ENCODE data around the gene VPS26C. TPM values are rescaled to one million over a fixed set of nuclear protein-coding genes. Genes with fewer than 3 reads are reported as not detected.
"Not testable (repeated sequence)": the region's sequence is repeated elsewhere in the genome, so short reads cannot be mapped to it uniquely, and the experiment has no call there.

Gene VPS26C
- total RNA-seq, 6 experiments from 2014 or later = 40.8 to 50.0 (median 44.3) TPM

GRCh38 chr21:37292941-37293340 lies 25.8 kb upstream of the VPS26C start:
- Mint-ChIP-seq H3K36me3 (ENCODE audit: low read depth) (no peaks in the 10 kb centered on the region), H3K4me1 (ENCODE audit: low read depth) (peaks cover 13% of the 10 kb centered on the region), H3K4me3 (no peak overlapping the region), H3K9me3 (no peaks in the 10 kb centered on the region), H3K27me3 (ENCODE audit: insufficient read depth) (peaks cover 4% of the 10 kb centered on the region; the same call in 1 of the 2 replicates), H3K27ac (no peak overlapping the region)
- TF ChIP-seq, protein P1, sequence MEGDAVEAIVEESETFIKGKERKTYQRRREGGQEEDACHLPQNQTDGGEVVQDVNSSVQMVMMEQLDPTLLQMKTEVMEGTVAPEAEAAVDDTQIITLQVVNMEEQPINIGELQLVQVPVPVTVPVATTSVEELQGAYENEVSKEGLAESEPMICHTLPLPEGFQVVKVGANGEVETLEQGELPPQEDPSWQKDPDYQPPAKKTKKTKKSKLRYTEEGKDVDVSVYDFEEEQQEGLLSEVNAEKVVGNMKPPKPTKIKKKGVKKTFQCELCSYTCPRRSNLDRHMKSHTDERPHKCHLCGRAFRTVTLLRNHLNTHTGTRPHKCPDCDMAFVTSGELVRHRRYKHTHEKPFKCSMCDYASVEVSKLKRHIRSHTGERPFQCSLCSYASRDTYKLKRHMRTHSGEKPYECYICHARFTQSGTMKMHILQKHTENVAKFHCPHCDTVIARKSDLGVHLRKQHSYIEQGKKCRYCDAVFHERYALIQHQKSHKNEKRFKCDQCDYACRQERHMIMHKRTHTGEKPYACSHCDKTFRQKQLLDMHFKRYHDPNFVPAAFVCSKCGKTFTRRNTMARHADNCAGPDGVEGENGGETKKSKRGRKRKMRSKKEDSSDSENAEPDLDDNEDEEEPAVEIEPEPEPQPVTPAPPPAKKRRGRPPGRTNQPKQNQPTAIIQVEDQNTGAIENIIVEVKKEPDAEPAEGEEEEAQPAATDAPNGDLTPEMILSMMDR (IDR thresholded peaks at IDR 0.05) = no peak
- DNase-seq = no peak

- Mint-ChIP-seq H3K27me3 (ENCODE audit: insufficient read depth) (peaks cover 7% of the 10 kb centered on the region), H3K27ac (no peak overlapping the region), H3K9me3 (no peaks in the 10 kb centered on the region), H3K4me1 (ENCODE audit: low read depth) (peaks cover 13% of the 10 kb centered on the region), H3K36me3 (ENCODE audit: low read depth) (no peaks in the 10 kb centered on the region), H3K4me3 (no peak overlapping the region)
- no peak for DNase-seq
- TF ChIP-seq, protein P1 (IDR thresholded peaks at IDR 0.05) = no peak
Observed at GRCh38 chr21:37292041-37292440, 24.9 kb upstream of the VPS26C start.

DNA sequence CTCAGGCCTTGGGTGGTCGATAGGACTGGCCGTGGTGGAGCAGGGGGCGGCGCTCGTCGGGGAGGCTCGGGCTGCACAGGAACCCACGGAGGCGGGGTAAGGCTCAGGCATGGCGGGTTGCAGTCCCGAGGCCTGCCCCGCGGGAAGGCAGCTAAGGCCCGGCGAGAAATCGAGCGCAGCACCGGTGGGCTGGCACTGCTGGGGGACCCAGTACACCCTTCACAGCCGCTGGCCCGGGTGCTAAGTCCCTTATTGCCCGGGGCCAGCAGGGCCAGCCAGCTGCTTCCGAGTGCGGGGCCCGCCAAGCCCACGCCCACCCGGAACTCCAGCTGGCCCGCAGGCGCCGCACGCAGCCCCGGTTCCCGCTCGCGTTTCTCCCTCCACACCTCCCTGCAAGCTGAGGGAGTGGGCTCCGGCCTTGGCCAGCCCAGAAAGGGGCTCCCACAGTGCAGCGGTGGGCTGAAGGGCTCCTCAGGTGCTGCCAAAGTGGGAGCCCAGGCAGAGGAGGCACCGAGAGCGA lies 16.1 kb upstream of the VPS26C start:
- peaks cover 17% of the 10 kb centered on the region for H3K27me3 Mint-ChIP-seq (ENCODE audit: insufficient read depth)
- H3K36me3 Mint-ChIP-seq (ENCODE audit: low read depth); H3K27ac Mint-ChIP-seq; H3K4me1 Mint-ChIP-seq (ENCODE audit: low read depth); H3K4me3 Mint-ChIP-seq; H3K9me3 Mint-ChIP-seq; DNase-seq: not testable (repeated sequence)

- DNase-seq; H3K36me3 Mint-ChIP-seq (ENCODE audit: low read depth); H3K4me1 Mint-ChIP-seq (ENCODE audit: low read depth); H3K4me3 Mint-ChIP-seq; H3K9me3 Mint-ChIP-seq; H3K27ac Mint-ChIP-seq: not testable (repeated sequence)
- H3K27me3 Mint-ChIP-seq (ENCODE audit: insufficient read depth) = peaks cover 17% of the 10 kb centered on the region
Observed at GRCh38 chr21:37282602-37283001, 15.5 kb upstream of the VPS26C start.

GRCh38 chr21:37281993-37282392 lies 14.9 kb upstream of the VPS26C start:
- no peak for DNase-seq
- H3K27ac Mint-ChIP-seq = no peak overlapping the region
- no peak overlapping the region for H3K4me3 Mint-ChIP-seq
- H3K4me1 Mint-ChIP-seq (ENCODE audit: low read depth) = no peaks in the 10 kb centered on the region
- TF ChIP-seq, protein P1 (IDR thresholded peaks at IDR 0.05) = no peak
- peaks cover 15% of the 10 kb centered on the region for H3K27me3 Mint-ChIP-seq (ENCODE audit: insufficient read depth)
- H3K9me3 Mint-ChIP-seq = no peaks in the 10 kb centered on the region; the same call in 1 of the 2 replicates
- H3K36me3 Mint-ChIP-seq (ENCODE audit: low read depth) = no peaks in the 10 kb centered on the region

GRCh38 chr21:37281579-37281978 lies 14.4 kb upstream of the VPS26C start:
- Mint-ChIP-seq H3K4me1 (ENCODE audit: low read depth) (no peaks in the 10 kb centered on the region), H3K27me3 (ENCODE audit: insufficient read depth) (peaks cover 15% of the 10 kb centered on the region), H3K27ac (no peak overlapping the region), H3K36me3 (ENCODE audit: low read depth) (no peaks in the 10 kb centered on the region), H3K9me3 (no peaks in the 10 kb centered on the region; the same call in 1 of the 2 replicates), H3K4me3 (no peak overlapping the region)
- TF ChIP-seq, protein P1 (IDR thresholded peaks at IDR 0.05) = no peak
- DNase-seq = no peak

DNA sequence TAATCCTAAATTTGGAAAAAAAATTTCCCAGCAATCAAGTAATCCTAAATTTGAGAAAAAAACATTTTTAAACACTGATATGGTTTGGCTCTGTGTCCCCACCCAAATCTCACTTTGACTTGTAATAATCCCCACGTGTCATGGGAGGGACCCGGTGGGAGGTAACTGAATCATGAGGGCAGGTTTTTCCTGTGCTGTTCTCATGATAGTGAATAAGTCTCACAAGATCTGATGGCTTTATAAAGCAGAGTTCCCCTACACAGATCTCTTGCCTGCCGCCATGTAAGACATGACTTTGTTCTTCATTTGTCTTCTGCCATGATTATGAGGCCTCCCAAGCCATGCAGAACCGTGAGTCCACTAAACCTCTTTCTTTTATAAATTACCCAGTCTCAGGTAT lies 12.1 kb upstream of the VPS26C start:
- H3K4me1 Mint-ChIP-seq (ENCODE audit: low read depth); H3K4me3 Mint-ChIP-seq: not testable (repeated sequence)

More for the DNA sequence above, 12.1 kb upstream of the VPS26C start:
- H3K9me3 Mint-ChIP-seq; H3K27ac Mint-ChIP-seq; H3K36me3 Mint-ChIP-seq (ENCODE audit: low read depth); DNase-seq: not testable (repeated sequence)
- H3K27me3 Mint-ChIP-seq (ENCODE audit: insufficient read depth) = peaks cover 12% of the 10 kb centered on the region; the same call in 1 of the 2 replicates

Data from HFFc6 (cell line).